Stimulated activated CD8-positive, alpha-beta memory T cell treated with anti-CD3 and anti-CD28 coated beads, Interleukin-15, amount 100 ng/mL, for 1 hour (primary cell): ENCODE data around the gene PLA2G2D.

Experiments
- DNase-seq: peaks from one replicate; pipeline ENCODE4 v3.0.0-alpha.2; 2020; ENCODE audit warnings: low read depth

PLA2G2D gene

DNA sequence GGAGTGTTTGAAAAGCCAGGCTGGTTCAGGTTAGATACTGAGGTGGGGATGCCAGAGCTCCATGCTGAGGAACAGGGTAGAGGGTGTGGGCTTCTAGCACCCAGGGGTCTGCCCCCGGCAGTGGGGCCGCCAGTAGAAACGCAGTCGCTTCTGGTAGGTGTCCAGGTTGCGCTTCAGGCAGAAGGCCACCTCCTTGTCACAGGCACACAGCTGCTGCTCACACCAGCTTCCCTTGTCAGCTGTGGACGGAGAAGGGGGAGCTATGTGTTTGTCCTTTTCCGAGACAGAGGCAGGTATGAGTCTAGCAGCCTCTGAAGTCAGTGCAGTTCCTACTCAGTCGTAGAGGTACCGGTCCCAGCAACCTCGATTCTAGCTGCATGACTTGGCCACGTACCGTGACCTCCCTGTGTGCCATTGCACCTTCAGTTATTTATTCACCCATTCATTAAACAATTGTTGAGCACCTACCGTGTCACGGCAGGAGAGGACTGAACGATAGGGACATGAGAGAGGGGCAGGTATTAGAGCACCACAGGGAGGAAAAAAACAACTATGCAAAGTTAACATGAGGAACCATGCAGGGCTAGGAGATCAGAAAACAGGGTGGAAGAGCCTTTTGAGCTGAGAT is 5.2 kb downstream of the PLA2G2D start:
- DNase-seq, result no peak

GRCh38 chr1:20112279-20113000 is 6.9 kb downstream of the PLA2G2D start:
- no peak for DNase-seq

- DNase-seq, result no peak
Observed at GRCh38 chr1:20111452-20111851, 7.9 kb downstream of the PLA2G2D start.

GRCh38 chr1:20110679-20111078 is 8.7 kb downstream of the PLA2G2D start:
- DNase-seq, result no peak

DNA sequence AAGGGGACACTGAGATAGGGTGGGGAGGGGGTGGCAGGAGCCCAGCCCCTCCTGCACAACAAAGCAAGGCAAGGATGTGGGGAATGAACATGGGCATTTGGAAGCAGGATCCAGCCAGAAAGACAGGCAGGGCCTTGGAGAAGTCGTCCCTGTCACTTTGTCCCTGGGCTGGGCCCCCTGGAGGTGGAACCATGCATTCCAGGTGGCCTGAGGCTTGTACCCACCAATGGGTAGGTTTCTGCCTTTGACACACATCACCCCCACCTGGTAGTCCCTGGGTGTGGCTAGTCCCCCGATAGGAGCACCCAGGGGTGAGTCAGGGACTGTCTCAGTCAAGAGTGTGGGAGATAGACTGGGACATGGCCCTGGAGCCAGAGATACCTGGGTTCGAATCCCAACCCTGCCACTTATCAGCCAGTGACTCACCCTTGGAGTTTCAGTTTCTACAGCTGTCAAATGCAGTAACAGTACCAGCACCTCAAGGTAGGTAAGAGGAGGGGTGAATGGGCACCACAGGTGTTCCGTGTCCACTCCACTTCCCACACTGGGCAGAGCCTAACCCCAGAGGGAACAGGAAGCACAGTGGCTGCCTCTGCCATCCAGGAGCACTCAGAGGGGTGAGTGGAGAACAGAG is 10.0 kb downstream of the PLA2G2D start:
- DNase-seq, result no peak

DNA sequence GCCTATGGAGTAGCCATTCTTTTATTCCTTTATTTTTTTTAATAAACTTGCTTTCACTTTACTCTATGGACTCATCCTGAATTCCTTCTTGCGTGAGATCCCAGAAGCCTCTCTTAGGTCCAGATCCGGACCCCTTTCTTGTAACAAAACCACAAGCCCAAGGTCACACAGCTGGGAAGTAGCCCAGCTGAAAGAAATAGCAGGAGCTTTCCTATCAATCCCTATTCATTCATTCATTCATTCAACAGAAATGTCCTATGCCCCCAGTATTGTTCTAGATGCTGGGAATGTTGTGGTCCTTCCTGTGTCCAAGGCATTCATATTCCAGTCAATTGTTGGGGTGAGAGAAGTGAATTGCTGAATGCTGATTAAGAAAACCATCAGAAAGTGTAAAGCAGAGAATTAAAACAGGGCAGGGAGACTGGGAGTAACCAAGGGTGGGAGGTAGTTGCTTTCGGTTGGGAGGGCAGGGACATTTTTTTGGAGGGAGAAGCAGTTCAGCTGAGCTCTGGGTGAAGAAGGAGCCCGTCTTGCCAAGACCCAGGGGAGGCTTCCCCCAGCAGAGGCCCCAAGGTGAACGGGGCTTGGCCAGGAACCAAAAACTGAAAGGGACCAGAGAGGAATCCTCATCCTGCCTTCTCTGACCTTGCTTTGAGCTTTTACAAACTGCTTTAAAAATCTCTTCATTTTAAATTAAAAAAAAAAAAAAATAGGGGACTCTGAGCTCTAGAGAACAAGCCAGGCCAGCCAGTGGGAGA is 10.8 kb downstream of the PLA2G2D start:
- no peak for DNase-seq

GRCh38 chr1:20107796-20108195 is 11.5 kb downstream of the PLA2G2D start:
- DNase-seq, result no peak

GRCh38 chr1:20107351-20107750 is 12.0 kb downstream of the PLA2G2D start:
- DNase-seq, result no peak

- DNase-seq, result no peak
Observed at GRCh38 chr1:20105856-20106255, 13.5 kb downstream of the PLA2G2D start.

- no peak for DNase-seq
Observed at GRCh38 chr1:20102875-20103274, 16.5 kb downstream of the PLA2G2D start.

- DNase-seq, result no peak
Observed at GRCh38 chr1:20100632-20101355, 18.5 kb downstream of the PLA2G2D start.

GRCh38 chr1:20099533-20099932 is 19.8 kb downstream of the PLA2G2D start:
- no peak for DNase-seq

DNA sequence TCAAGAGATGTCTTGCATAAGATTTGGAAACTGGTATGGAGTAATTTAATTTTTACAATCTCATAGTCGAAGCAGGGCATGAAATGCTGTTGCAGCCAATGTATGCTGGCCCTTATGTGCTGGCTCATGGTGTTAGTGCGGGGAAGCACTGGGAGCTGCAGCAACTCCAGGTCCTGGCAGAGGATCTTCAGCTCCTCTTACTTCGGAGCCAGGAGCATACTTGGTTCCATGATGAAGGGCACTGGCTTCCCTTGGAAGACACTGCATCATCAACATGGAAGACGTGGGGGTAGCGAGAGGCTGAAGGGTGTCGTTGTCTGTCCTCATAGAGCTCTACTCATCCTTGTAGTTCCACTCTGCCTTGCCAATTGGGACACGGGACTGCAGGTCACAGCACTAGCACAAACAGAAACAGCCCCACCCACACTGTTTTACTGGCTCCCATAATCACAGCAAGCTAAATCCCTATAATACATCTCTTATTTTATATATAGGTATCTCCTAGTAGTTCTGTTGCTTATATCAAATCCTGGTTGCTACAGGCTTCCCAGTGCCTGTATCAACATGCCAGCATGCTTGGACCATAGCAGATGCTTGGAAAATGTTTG is 22.4 kb downstream of the PLA2G2D start:
- no peak for DNase-seq

DNA sequence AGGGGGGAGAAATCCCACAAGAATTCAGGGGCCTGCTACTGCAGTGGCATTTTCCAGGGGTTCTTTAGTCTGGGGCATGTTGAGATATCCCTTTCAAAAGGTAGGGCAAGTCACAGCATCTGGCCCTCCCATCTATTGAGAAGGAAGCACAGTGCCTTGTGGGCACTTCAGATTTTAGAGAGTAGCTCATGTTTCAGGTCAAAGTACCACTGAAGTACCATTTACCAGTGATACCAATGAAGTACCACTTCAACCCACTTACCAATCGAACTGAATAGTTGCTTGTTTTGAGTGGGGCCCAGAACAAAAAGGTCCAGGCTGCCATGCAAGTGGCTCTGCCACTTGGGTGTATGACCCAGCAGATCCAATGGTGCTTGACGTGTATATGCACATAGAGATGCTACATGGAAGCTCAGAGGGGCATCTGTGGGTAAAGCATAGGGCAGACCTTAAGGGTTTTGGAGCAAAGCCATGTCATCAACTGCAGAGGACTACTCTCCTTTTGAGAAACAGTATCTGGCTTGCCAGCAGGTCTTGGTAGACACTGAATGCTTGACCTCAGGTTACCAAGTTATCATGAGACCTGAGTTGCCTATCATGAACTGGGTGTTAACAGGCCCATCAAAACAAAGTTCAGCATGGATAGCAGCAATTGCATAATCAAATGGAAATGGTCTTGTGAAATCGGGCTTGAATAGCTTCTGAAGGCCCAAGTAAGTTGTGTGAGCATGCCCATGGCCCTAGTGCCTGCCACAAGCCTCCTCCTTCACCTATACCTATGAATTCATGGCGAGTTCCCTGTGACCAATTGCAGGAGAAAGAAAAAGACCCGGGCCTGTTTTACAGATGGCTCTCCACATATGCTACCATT is 23.5 kb downstream of the PLA2G2D start:
- no peak for DNase-seq

DNA sequence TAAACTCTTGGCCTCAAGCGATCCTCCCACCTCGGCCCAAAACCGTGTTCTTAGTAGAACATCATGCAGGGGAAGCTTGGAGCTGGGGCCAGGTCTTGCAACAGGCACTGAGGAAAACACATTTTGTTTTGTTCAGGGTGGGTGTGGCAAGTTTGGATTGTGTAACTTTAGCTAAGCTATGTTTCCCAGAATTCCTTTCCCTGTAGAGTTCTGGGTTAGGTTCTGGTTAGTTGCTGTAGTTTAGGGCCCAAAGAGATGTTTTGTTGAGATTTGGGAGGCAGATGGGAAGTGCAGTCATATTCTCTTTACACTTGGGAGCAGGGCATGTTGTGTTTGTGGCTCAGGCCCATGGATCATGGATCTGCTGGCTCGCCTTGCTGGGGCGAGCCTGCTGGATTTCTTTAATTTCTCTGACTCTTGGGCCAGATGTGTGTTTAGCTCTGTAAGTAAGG is 25.4 kb downstream of the PLA2G2D start:
- no peak for DNase-seq

DNA sequence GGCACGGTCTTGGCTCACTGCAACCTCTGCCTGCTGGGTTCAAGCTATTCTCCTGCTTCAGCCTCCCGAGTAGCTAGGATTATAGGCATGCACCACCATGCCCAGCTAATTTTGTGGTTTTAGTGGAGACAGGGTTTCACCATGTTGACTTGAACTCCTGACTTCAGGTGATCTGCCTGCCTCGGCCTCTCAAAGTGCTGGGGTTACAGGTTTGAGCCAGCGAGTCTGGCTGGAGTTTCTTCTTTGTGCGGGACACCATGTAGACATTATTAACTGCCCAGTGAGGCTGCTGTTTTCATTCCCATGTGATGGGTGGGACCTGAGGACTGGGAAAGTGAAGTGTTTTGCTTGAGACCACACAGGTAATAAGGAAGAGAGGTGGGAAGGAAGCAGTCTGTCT is 26.0 kb downstream of the PLA2G2D start:
- DNase-seq, result no peak

GRCh38 chr1:20090641-20091040 is 28.7 kb downstream of the PLA2G2D start:
- DNase-seq, result no peak

DNA sequence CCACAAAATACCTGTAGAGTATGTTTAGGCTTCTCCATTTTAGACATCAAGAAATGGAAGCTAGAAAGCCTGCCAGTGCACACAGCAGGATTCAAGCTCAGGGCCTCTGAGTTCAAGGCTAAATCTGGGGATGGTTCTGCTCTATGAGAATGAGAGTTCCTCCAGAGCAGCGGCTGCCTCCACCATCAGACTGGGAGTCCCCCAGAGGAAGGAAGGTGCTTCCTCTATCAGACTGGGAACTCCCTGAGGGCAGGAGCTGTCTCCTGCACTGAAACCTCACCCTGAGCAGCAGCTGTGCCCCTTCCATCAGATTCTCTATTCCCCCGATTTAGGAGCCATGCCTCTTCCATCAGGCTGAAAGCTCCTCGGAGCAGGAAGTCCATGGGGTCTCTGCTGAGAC is 29.2 kb downstream of the PLA2G2D start:
- DNase-seq, result no peak

- DNase-seq, result no peak
Observed at GRCh38 chr1:20089328-20090077, 29.8 kb downstream of the PLA2G2D start.

- DNase-seq, result no peak
Observed at GRCh38 chr1:20087668-20088067, 31.7 kb downstream of the PLA2G2D start.
